ENCODE measurements around the gene SHISA4.

DNA sequence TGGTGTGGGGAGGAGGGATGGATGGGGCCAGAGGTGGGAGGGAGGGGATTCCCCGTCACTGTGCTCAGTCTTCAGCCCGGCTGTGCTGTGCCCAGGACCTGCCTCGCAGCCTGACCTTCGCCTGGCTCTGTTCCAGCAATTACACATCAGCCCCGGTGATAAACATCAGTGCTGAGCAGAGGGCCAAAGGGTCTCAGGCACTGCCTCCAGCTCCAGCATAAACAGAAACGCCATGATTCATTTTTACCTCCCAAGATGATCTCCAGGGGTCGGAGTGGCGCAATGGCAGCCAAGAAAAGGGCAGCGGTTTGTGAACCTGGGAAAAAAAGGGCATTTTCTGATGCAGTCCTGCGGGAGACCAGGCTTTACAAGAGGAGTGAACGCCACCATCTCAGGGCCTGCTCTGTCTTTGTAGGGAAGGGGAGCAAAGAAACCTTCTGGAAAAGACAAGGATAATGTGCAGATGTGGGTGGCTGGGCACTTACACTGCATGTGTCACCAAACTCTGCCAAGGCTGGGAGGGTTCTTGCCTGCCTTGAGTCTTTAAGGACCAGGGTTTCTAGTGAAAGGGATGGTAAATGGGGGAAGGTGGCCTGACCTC, 28.1 kb downstream of the SHISA4 start:
- TF ChIP-seq CTCF (IDR thresholded peaks at IDR 0.05; ENCODE audit: borderline replicate concordance, extremely low read depth, low read length, poor library complexity, severe bottlenecking) (no peak), EZH2 (IDR thresholded peaks at IDR 0.05; ENCODE audit: borderline replicate concordance, low read depth, low read length, severe bottlenecking) (no peak)

Measured in DND-41 (cell line).